IPS-18c (cell line): ENCODE measurements around the gene CHRNA10.

Experiments used
- H3K4me3 ChIP-seq: 2 replicates; pipeline ENCODE4 v1.7.0; 2013; ENCODE audit warnings: low read depth, mild to moderate bottlenecking, low read length, moderate library complexity; ENCODE audit not compliant: insufficient read depth
- H3K9me3 ChIP-seq: one replicate; pipeline ENCODE4 v1.6.1; 2013; ENCODE audit warnings: mild to moderate bottlenecking, low read length, moderate library complexity; ENCODE audit not compliant: control insufficient read depth, insufficient read depth

The CHRNA10 gene

GRCh38 chr11:3671334-3672254 is at the start of gene CHRNA10:
TSS of gene CHRNA10 (minus strand) at chr11:3671384. CDS start at chr11:3671312, 72 bp downstream.
- H3K4me3 ChIP-seq: no peak within 1 kb of the TSS

GRCh38 chr11:3712274-3712673 is 41.1 kb upstream of the CHRNA10 start:
- no peak overlapping the region for H3K4me3 ChIP-seq
- no peaks in the 10 kb centered on the region for H3K9me3 ChIP-seq

More at GRCh38 chr11:3671334-3672254, at the start of gene CHRNA10:
- no peaks in the 10 kb centered on the region for H3K9me3 ChIP-seq

- Histone ChIP-seq H3K9me3 (no peaks in the 10 kb centered on the region), H3K4me3 (no peak overlapping the region)
Observed at GRCh38 chr11:3710485-3711259, 39.5 kb upstream of the CHRNA10 start.

GRCh38 chr11:3709977-3710376 is 38.8 kb upstream of the CHRNA10 start:
- no peaks in the 10 kb centered on the region for H3K9me3 ChIP-seq
- no peak overlapping the region for H3K4me3 ChIP-seq

GRCh38 chr11:3707176-3707575 is 36.0 kb upstream of the CHRNA10 start:
- H3K9me3 ChIP-seq: no peaks in the 10 kb centered on the region
- no peak overlapping the region for H3K4me3 ChIP-seq

GRCh38 chr11:3703383-3703782 is 32.2 kb upstream of the CHRNA10 start:
- no peak overlapping the region for H3K4me3 ChIP-seq
- H3K9me3 ChIP-seq: no peaks in the 10 kb centered on the region

GRCh38 chr11:3700910-3701309 is 29.7 kb upstream of the CHRNA10 start:
- no peak overlapping the region for H3K4me3 ChIP-seq
- H3K9me3 ChIP-seq: no peaks in the 10 kb centered on the region

- H3K9me3 ChIP-seq: no peaks in the 10 kb centered on the region
- no peak overlapping the region for H3K4me3 ChIP-seq
Observed at GRCh38 chr11:3700410-3700809, 29.2 kb upstream of the CHRNA10 start.

GRCh38 chr11:3686751-3687150 is 15.6 kb upstream of the CHRNA10 start:
- Histone ChIP-seq H3K4me3 (no peak overlapping the region), H3K9me3 (no peaks in the 10 kb centered on the region)

GRCh38 chr11:3685923-3686322 is 14.7 kb upstream of the CHRNA10 start:
- H3K9me3 ChIP-seq: no peaks in the 10 kb centered on the region
- no peak overlapping the region for H3K4me3 ChIP-seq

GRCh38 chr11:3684819-3685172 is 13.6 kb upstream of the CHRNA10 start:
- Histone ChIP-seq H3K4me3 (no peak overlapping the region), H3K9me3 (no peaks in the 10 kb centered on the region)

- Histone ChIP-seq H3K4me3 (no peak overlapping the region), H3K9me3 (no peaks in the 10 kb centered on the region)
Observed at GRCh38 chr11:3684129-3684818, 13.1 kb upstream of the CHRNA10 start.

GRCh38 chr11:3683039-3683438 is 11.9 kb upstream of the CHRNA10 start:
- Histone ChIP-seq H3K9me3 (no peaks in the 10 kb centered on the region), H3K4me3 (no peak overlapping the region)

GRCh38 chr11:3679077-3679476 is 7.9 kb upstream of the CHRNA10 start:
- H3K9me3 ChIP-seq: no peaks in the 10 kb centered on the region
- H3K4me3 ChIP-seq: no peak overlapping the region

- no peaks in the 10 kb centered on the region for H3K9me3 ChIP-seq
- no peak overlapping the region for H3K4me3 ChIP-seq
Observed at GRCh38 chr11:3675971-3676370, 4.8 kb upstream of the CHRNA10 start.

- H3K9me3 ChIP-seq: no peaks in the 10 kb centered on the region
- H3K4me3 ChIP-seq: no peak overlapping the region
Observed at GRCh38 chr11:3674189-3674588, 3.0 kb upstream of the CHRNA10 start.

GRCh38 chr11:3669742-3670183 is 1.4 kb downstream of the CHRNA10 start:
- Histone ChIP-seq H3K9me3 (no peaks in the 10 kb centered on the region), H3K4me3 (no peak overlapping the region)
